ENCODE measurements around the gene ADM2.
A peak's percentile ranks its signal among the peaks of the same experiment; 100 is the strongest.
"Not testable (repeated sequence)": the region's sequence is repeated elsewhere in the genome, so short reads cannot be mapped to it uniquely, and the experiment has no call there.

Gene ADM2

GRCh38 chr22:50507991-50508884 lies 26.9 kb downstream of the ADM2 start, which contains the start of gene NCAPH2:
Gene NCAPH2 (plus strand): TSS chr22:50508224. CDS start chr22:50508338, 114 bp downstream.
- DNase-seq: peak; percentile 97

GRCh38 chr22:50508897-50509296 lies 27.6 kb downstream of the ADM2 start:
- DNase-seq: no peak

GRCh38 chr22:50513175-50513574 lies 31.8 kb downstream of the ADM2 start:
- DNase-seq: no peak

- DNase-seq: no peak
Observed at GRCh38 chr22:50516068-50516467, 34.7 kb downstream of the ADM2 start.

- DNase-seq: no peak
Observed at GRCh38 chr22:50516891-50517290, 35.5 kb downstream of the ADM2 start.

- DNase-seq: no peak
Observed at GRCh38 chr22:50517495-50518260, 36.3 kb downstream of the ADM2 start.

GRCh38 chr22:50518606-50519005 lies 37.3 kb downstream of the ADM2 start:
- DNase-seq: no peak

GRCh38 chr22:50519151-50519550 lies 37.8 kb downstream of the ADM2 start:
- DNase-seq: no peak

GRCh38 chr22:50520184-50520583 lies 38.8 kb downstream of the ADM2 start:
- not testable (repeated sequence) for DNase-seq

- no peak for DNase-seq
Observed at GRCh38 chr22:50520826-50521453, 39.6 kb downstream of the ADM2 start.

- no peak for DNase-seq
Observed at GRCh38 chr22:50521710-50522109, 40.4 kb downstream of the ADM2 start.

GRCh38 chr22:50522208-50522805 lies 41.0 kb downstream of the ADM2 start:
- DNase-seq: no peak

GRCh38 chr22:50522806-50523438 lies 41.6 kb downstream of the ADM2 start:
- no peak for DNase-seq

- no peak for DNase-seq
Observed at GRCh38 chr22:50523458-50523805, 42.1 kb downstream of the ADM2 start.

- DNase-seq: no peak
Observed at GRCh38 chr22:50523806-50524675, 42.7 kb downstream of the ADM2 start.

GRCh38 chr22:50524676-50525103 lies 43.3 kb downstream of the ADM2 start:
- DNase-seq: no peak

- DNase-seq: peak; percentile 97
Observed at GRCh38 chr22:50525104-50525857, 43.9 kb downstream of the ADM2 start, which contains the start of gene SCO2. Gene SCO2 (minus strand): TSS chr22:50525598. CDS start chr22:50524411, 1,187 bp downstream.

- no peak for DNase-seq
Observed at GRCh38 chr22:50525858-50526107, 44.4 kb downstream of the ADM2 start.

- peak; percentile 87 for DNase-seq
Observed at GRCh38 chr22:50526108-50526833, 44.9 kb downstream of the ADM2 start.

Data from CD4-positive, alpha-beta T cell treated with Interleukin-1 beta for 1 hour (primary cell).